Anterior cingulate cortex (tissue), 58 donors: ENCODE measurements around the gene KCNQ4.
A peak's percentile ranks its signal among the peaks of the same experiment; 100 is the strongest.

Experiments used
- DNase-seq, 58 donors: peaks; one replicate each; lab custom pipeline; 2025; lab: John Stamatoyannopoulos, UW

The KCNQ4 gene

DNA sequence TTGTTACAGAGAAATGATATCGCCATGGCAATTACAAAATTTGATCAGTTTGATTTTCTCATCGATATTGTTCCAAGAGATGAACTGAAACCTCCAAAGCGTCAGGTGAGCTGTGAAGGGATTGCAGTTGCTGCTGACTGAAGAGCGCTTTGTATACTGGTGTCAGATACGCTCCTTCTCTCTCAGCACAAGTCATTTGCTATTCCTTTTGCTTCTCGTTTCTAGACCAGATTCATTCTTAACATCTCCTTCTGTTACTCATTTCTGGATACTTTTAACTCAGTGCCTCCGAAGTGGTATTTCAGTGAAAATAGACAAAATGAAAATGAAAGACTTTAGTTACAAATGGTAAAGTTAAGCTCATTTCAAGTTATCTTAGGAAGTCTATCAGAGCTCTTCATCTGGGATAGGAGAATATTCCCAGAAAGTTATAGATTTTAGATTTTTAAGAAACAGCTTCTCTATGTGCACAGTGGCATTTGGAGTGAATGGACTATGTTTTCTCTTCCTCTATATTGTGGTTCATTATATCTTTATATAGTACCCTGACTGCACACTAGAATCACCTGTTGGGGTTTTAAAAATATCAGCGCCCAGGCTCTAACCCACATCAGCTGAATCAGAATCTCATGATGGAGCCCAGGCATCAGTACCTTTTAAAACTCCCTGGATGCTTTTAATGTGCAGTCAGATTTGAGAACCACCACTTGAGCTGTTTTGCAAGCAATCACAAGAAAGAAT, 30.3 kb upstream of the KCNQ4 start:
- no peak for DNase-seq

DNA sequence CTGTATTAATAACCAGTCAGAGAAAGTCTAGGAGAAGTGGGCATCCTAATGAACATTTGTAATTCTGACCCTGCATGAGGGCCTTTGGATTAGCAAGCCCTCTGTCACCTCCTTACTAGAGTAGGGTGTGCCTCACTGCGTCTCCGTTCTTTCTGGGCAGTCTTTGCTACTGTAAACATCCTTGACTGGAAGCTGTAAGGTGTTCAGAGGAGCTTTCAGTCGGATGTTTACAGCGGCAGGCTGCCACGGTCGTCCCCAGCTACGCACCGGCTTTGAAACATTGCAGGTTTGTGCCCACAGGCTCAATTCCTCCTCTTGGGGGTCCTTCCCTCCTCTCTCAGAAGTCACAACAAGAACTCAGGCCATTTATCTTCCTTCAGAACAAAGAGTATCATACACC, 29.4 kb upstream of the KCNQ4 start:
- no peak for DNase-seq

DNA sequence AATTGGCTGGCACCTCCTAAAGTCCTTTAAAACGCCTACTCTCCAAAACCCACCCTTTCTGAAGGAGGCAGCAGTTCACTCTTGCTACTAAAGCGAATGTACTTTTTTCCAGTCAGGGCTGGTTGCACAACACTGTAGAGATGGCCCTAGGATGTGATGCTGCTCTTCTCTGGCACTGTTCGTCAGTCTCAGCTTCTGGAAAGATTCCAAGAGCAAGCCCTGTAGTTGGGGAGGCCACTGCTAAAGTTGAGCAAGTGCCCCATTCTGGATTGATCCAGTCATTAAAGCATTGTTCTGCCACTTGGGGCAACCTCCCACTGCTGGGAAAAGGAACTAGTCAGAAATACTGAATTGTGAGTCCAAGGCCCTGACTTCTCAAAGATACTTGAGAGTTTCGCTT, 28.5 kb upstream of the KCNQ4 start:
- DNase-seq, result peak in 2 of 58 donors; percentile 24 to 25

DNA sequence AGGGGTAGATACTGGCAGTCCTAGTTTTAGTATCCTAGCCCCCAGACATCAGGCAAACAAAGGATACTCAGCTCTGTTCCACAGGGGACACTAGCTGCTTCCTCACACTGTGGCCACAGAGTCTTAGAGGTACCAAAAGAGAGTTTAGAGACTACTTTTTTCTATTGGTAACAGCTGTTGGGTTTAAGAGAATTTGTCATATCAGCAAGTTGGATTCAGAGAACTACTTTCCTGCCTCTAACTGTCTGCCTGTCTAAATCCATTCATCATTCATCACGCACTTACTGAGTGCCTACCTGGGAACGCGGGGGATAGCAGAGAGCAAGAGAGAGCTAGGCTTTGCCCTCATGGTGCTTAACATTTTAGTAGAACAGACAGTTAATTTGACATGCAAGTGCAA, 27.1 kb upstream of the KCNQ4 start:
- DNase-seq, result no peak

DNA sequence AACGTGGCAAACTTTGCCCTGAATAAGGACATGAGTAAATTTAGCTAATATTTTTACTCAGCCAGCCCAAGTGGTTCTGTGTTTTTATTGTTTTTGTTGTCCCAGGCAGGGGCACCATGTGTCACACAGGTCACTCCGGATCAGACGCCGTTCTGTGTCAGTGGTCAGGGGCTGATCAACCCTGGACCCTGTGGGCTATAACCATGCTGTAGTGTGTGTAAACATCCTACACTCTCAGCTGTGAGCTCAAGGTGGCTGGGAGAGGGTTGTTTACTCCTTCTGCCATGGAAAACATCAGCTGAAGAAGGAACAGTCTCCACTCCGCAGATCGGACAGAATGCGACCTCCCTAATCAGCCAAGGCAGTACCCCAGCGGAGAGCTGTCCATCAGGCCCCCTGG, 26.5 kb upstream of the KCNQ4 start:
- DNase-seq, result no peak

DNA sequence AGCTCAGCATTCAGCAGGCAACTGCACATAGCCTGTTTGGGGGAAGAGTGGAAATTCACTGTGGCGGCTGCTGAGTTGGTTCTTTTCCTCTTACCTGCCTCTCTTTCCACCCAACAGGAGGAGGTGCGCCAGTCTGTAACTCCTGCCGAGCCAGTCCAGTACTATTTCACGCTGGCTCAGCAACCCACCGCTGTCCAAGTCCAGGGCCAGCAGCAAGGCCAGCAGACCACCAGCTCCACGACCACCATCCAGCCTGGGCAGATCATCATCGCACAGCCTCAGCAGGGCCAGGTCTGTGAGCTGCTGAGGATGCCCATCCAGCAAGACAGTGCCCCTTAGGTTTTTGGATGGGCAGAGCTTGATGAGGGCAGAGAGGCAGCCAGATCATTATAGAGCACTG, 25.6 kb upstream of the KCNQ4 start:
- DNase-seq, result no peak

DNA sequence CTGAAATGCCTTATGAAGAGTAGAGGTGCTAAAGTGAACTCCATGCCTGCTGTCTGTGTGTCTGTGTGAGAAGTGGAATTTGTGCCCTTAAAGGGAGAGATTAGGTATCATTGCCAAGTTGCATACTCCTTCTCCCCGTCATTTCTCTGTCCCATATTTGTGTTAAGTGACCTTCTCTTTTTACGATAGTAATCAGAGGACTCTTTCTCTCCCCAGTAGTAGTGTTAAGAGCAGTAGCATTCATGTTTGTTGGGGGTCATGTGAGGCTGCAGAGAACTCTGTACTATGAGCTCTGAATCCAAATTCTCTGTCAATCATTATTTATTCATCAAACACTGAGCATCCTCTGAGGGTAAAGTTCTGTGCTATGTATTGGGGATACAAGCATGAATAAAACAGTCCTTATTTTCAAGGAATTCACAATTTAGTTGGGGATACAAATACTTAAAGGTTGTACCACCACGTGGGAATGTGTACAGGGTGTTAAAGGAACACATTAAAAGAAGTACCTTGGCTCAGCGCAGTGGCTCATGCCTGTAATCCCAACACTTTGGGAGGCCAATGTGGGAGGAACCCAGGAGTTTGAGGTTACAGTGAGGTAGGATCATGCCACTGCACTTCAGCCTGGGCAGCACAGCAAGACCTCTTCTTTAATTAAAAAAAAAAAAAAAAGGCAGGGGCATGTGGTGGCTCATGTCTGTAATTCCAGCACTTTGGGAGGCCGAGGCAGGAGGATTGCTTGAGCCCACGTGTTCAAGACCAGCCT, 24.8 kb upstream of the KCNQ4 start:
- DNase-seq, result no peak

DNA sequence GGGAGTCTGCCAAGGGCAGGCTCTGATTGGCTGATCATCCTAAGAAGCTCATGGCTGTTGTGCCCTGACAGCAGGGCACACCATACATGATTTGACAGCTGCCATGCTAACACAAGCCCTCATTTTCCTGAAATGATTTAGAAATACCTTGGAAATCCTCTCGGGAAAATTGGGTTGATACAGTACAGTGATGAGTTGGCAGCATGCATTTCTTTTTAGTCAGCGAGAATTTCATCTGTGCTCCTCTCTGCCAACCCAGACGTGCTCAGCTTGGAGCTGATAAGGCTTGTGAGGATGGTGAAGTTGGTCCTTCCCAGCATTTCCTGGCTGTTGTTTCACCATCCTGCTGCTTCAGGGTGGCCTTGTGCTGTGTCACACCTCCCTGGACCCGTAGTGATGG, 22.6 kb upstream of the KCNQ4 start:
- DNase-seq, result peak in 1 of 58 donors; percentile 16

DNA sequence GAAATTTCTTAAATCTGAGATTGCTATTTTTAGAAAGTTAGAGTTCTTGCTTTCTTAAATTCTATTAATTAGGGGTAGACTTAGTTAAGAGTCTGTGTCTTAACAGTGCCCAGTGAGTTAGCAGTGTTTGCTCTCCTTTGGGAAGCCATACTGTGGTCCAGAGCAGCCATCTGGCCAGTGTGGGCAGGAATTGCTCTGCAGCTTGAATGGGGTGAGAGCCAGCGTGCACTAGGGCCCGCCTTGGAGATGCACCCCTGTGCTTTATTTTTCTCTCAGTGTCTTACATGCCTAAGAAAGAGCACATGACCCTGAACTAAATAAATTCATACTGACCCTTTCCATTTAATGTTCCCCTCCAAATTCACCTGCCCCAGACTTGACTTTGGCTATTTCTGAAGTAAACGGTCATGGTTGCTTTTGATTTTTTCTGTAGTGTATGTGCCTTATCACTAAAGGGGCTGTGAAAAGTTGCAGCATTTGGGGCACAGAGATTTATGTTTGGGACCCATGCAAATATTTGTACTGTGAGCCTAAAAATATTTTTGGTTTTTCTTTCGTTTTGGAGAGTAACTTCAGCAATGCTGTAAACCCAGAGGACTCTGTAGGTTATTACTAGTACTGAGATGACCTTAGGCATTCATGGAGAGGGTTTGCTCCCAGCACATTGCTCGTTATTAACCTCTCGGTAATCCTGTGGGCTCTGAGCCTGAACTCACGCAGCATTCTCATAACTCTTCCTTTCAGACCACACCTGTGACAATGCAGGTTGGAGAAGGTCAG, 21.3 kb upstream of the KCNQ4 start:
- no peak for DNase-seq

DNA sequence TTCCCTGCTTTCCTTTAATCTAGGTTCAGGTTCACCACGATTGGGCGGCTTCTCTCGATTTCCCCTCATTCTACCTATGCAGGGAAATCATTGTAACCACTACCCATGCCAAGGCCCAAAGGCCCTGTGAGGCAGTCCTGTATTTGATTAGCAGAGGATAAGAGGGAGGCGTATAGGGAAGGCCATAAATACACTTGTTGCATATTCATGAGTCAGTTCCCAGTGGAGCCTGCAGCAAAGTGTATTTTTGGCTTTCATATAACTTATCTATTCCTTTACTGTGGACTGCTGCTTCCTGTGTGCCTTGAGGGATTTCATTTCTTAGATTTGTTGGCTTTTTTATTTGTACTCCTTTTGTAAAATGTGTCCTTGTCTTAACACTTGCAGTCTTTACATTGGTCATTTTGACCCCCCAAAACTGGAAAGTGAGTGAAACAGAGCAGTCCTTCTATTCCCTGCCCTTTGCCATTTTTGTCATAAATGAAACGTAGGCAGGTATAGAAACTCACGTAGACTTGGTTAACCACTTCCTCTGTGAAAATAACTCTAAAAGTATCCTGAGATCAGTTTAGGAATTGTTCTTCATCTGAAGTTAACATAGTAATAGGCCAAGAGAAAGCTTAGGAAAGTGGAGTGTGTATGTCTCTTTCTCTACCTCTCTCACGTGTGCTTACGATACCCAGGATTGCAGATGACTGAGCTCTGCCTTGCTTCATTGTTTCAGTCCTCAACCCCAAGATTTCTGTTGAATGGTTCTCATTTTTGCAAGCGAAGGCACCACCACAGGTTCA, 19.6 kb upstream of the KCNQ4 start:
- peak in 1 of 58 donors; percentile 16 for DNase-seq

DNA sequence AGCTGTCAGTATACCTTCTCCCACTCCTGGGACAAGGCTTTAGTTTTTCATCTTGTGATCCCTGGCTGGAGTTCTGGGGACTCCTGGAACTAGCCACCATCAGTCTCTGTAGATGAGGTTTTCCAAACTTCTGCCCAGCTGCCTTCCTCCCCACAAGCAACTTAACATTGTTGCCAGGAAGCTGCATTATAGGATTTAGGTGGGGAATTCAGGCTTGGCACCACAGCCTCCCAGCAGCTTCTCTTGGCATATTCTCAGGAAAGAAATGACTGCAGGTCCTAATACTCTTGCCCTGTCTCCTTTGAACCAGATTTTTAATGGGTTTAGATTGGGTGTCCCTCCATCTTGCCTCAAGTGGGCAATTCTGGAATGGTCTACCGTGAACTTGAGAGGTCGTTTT, 18.6 kb upstream of the KCNQ4 start:
- DNase-seq, result no peak

DNA sequence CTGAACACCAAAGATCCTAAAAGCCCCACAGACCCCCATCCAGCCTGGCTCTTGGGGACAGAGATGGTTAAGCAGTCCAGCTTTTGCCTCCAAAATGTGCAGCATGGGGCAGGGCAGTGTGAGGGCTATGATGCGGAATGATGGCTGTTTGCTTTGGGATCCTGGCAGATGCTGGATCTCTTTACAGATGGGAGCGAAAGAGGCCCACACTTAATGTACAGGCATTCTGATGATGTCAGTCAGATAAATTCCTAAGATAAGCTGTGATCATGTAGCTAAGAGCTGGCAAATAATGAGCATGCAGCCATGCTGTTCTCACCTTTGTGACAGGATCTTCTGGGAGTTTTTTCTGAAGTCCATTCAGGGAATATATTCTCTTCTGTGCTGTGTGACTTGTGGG, 17.6 kb upstream of the KCNQ4 start:
- DNase-seq, result no peak

DNA sequence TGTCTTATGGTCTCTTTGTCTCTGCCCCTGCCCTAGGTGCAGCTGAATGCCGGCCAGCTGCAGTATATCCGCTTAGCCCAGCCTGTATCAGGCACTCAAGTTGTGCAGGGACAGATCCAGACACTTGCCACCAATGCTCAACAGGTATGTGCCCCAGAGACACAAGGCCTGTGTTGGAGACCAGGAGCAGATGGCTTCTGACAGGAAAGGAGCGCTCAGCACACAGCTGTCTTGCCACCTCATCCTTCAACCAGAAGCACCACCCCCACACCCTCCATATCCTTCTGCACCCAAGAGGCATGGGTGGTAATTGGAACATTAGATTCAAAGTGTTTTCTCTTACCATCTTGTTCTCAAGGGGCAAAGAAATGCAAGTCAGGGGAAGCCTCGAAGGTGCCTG, 17.0 kb upstream of the KCNQ4 start:
- peak in 4 of 58 donors; percentile 13 to 49 (median 44) for DNase-seq

DNA sequence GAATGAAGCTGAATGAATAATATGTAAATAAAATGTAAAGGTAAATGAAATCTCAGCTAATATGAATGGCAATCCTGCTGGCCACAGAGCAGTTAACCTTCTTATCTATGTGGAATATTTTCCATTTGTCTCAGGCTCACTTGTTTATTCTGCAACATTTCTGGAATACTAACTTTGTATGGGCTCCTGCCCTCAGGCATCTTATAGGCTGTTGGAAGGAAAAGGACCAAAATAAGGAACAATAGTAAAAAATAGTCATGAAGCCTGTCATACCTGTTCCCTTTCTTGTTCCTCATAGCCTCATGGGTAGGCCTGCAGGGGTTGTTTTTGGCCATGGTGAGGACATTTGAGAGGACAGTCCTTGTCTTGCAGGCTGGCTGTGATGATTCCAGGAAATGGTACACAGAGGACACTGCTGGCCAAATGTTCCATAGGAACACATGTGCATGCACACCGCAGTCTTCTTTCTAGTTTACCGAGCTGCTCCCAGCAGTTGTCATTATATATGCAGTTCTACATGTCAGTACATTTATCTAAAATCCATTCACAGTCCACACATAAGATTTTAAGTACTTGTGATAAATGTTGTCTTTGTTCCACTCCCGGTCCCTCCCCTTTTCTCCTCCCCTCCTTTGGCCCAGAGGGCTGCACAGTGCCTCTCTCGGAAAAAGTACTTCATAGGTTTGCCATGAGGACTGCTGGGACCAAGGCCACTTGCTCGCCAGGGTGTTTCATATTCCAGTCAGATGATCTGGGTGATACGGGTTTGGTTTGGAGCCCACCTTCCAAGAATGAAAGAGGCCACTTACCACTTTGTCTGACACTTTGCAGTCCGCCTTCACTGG, 15.2 kb upstream of the KCNQ4 start:
- DNase-seq, result no peak

DNA sequence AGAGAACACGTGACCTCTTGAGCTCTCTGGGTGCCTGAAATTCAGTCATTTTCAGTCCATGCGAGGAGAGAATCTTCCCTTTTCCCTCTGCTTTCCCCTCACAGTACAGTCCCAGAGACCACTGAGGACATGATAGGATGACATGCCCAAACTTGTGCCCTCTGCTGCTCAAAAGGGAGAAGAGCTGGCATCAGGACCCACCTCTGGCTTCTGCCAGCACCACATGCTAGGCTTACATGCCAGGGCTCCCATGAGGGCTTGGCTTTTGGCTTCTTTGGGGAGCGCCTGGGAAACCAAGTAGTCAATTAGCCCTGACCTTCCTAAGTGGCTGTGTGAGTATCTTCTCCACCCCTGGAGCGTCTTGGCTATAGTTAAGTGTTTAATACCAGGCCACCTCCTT, 13.8 kb upstream of the KCNQ4 start:
- peak in 1 of 58 donors; percentile 36 for DNase-seq

DNA sequence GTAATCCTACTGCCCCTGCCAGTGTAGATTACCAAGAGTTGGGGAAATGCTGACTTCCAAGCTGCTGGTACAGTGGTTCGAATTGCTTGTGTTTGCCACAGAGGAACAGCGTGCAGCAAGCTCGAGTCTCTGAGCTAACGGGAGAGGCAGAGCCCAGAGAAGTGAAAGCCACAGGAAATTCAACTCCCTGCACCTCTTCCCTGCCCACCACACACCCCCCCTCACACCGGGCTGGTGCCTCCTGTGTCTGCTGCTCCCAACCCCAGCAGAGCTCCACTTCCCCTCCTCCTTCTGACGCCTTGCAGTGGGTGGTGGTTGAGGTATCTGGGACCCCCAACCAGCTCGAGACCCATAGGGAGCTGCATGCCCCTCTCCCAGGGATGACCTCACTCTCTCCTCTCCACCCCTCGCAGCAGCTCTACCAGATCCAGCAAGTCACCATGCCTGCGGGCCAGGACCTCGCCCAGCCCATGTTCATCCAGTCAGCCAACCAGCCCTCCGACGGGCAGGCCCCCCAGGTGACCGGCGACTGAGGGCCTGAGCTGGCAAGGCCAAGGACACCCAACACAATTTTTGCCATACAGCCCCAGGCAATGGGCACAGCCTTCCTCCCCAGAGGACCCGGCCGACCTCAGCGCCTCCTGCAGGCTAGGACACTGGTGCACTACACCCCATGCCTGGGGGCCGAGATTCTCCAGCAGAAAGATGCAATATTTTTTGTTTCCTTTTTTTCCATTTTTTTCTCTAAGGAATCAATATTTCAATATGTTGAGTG, 13.1 kb upstream of the KCNQ4 start:
- no peak for DNase-seq

DNA sequence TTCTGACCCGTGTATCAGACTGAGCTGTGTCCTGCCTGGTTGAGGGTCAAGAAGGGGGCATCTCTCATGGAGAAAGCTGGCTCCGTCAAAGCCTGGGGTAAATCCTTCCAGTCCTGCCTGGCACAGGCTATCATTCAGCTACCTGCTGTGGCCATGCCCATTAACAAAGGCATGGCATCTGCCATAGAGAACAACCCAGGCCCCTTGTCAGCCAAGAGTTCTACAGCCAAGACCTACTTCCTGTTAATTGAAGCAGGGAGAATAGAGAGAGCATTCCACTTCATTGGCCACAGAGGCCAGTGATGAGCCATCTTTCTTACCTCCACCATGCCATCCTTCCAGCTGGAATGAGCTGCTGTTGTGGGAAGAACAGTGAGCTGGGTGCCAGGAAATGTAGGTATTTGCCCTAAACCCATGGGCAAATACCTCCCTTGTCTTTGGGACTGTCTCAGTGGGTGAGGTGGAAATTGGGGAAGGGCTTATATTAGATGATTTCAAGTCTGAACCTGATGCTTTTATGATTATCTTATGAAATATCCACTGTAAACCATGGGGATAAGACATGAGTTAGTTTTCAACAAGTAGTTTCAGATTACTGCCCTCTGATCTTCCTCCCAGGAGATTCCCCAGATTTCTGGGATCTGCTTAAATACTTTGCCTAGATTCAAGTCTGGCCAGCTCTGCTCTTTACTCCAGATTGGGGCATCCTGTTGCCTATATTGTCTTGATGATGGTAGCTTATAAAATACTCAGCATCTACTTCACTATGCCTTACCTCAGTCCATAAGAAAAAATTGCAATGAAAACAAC, 11.2 kb upstream of the KCNQ4 start:
- DNase-seq, result no peak

DNA sequence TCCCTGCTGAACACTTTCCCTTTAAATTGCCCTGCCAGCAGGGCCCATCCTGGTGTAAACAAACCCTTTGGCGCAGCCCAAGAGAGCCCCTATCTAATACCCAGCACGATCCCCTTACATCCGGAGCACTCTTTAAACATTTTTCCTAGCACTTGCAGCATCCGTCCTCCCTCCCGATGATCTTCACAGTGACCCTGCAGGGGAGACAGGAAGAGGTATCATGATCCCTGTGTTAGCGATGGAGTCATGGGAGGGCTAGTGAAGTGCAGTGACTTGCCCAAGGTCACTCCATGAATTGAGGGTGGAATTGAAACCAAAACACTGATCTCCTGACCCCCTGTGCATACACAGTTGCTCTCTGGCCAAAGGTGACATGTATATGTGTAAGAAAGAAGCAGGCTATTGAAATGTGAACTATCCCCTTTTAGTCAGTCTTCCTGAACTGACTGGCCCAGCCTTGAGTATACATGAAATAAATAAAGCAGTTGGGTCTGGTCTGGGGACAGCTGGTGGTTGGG, 9.8 kb upstream of the KCNQ4 start:
- DNase-seq, result no peak
